K562 (cell line): Measurements from ENCODE around the gene SPOCK2. TPM values are rescaled to one million over a fixed set of nuclear protein-coding genes. Genes with fewer than 3 reads are reported as not detected.

Experiments used
- ATAC-seq: fragments of 200-7000 bp; cut with Tn5 transposase; 3 replicates; pipeline ENCODE4 v1.9.1; 2020; ENCODE audit warnings: moderate library complexity
- BruUV-seq: library from RNA; stranded (reverse); fragments of 400-500 nt; replicated peaks from 2 replicates; lab custom pipeline; 2021; lab: Mats Ljungman, UMichigan
- CTCF ChIA-PET: fragments of 300-600 bp; formaldehyde crosslinking; extraction: SDS; loops from one replicate; lab custom pipeline; 2021; ENCODE audit warnings: low intra/inter-chr PET ratio; lab: Yijun Ruan, JAX
- POLR2A ChIA-PET: fragments of 300-600, 350-650 bp; sonication (Branson Sonifier 250); formaldehyde crosslinking; extraction: SDS; loops from one replicate; lab custom pipeline; 2021; ENCODE audit warnings: antibody characterized with exemption, inconsistent platforms; lab: Yijun Ruan, JAX
- DNase-seq, 4 experiments: peaks; one replicate each; pipeline versions ENCODE4 v3.0.0 to v3.0.0-alpha.2; 2011 to 2018; ENCODE audit warnings: low spot score in 3 of 4, mixed read lengths in 3 of 4; ENCODE audit errors: extremely low read depth in 1 of 4
- FAIRE-seq: peaks from 2 replicates; lab custom pipeline; 2011; peaks lifted over from hg19 to GRCh38; lab: Jason Lieb, UNC
- H2AFZ ChIP-seq: 2 replicates; pipeline ENCODE4 v1.6.0; 2011; ENCODE audit warnings: low read depth, low read length, control low read depth, inconsistent platforms
- H3K27ac ChIP-seq: fragments of 200-600 bp; 3 replicates; pipeline ENCODE4 v1.8.0; 2011; ENCODE audit warnings: low read depth, mild to moderate bottlenecking, control low read depth, inconsistent platforms, low read length, moderate library complexity, mixed read lengths; ENCODE audit errors: extremely low read depth
- H3K27me3 ChIP-seq, 2 experiments: fragments of 300-600 bp in 1 of 2; 2 replicates in 1 of 2; 3 replicates in 1 of 2; pipeline versions ENCODE4 v1.6.0 to v1.8.0; 2011; ENCODE audit warnings: inconsistent platforms in 2 of 2, low read length in 2 of 2, mild to moderate bottlenecking in 1 of 2, mixed read lengths in 1 of 2, moderate library complexity in 1 of 2; ENCODE audit not compliant: control insufficient read depth in 2 of 2, insufficient read depth in 2 of 2
- H3K36me3 ChIP-seq: fragments of 300-600 bp; 3 replicates; pipeline ENCODE4 v1.8.0; 2011; ENCODE audit warnings: mild to moderate bottlenecking, low read length, inconsistent platforms; ENCODE audit not compliant: control insufficient read depth, insufficient read depth
- H3K4me1 ChIP-seq, 2 experiments: fragments of 200-600 bp in 1 of 2; replicated peaks in 1 of 2; 2 replicates in 1 of 2; 3 replicates in 1 of 2; pipeline versions ENCODE4 v1.5.1 to v1.8.0; 2011; ENCODE audit warnings: inconsistent platforms in 2 of 2, low read length in 2 of 2, mild to moderate bottlenecking in 1 of 2, mixed read lengths in 1 of 2, moderate library complexity in 1 of 2; ENCODE audit not compliant: control insufficient read depth in 2 of 2, insufficient read depth in 2 of 2
- H3K4me2 ChIP-seq: 2 replicates; pipeline ENCODE4 v1.6.1; 2011; ENCODE audit warnings: low read length, control low read depth, inconsistent platforms, mixed read lengths; ENCODE audit not compliant: insufficient read depth
- H3K4me3 ChIP-seq: fragments of 200-600 bp; sonication (generic), shearing (Covaris generic); 2 replicates; pipeline ENCODE4 v1.5.1; 2016; ENCODE audit warnings: control low read depth, inconsistent platforms
- H3K79me2 ChIP-seq: fragments of 200-600 bp; 3 replicates; pipeline ENCODE4 v1.8.0; 2011; ENCODE audit warnings: low read length, inconsistent platforms; ENCODE audit not compliant: control insufficient read depth, insufficient read depth
- H3K9ac ChIP-seq, 2 experiments: 2 replicates each; pipeline versions ENCODE4 v1.6.0 to v1.6.1; 2011; ENCODE audit warnings: low read depth in 2 of 2, low read length in 2 of 2, control low read depth in 1 of 2, inconsistent platforms in 1 of 2, mild to moderate bottlenecking in 1 of 2, mixed read lengths in 1 of 2; ENCODE audit not compliant: insufficient read depth in 1 of 2
- H3K9me1 ChIP-seq: one replicate; pipeline ENCODE4 v1.6.0; 2011; ENCODE audit warnings: inconsistent platforms, mild to moderate bottlenecking, low read length, moderate library complexity; ENCODE audit not compliant: control insufficient read depth, insufficient read depth
- H3K9me3 ChIP-seq: replicated peaks from 2 replicates; pipeline ENCODE4 v1.5.1; 2011; ENCODE audit warnings: low read depth, low read length, inconsistent platforms; ENCODE audit not compliant: control insufficient read depth, insufficient read depth
- H4K20me1 ChIP-seq: replicated peaks from 2 replicates; pipeline ENCODE4 v1.6.1; 2011; ENCODE audit warnings: low read length, inconsistent platforms, mixed read lengths; ENCODE audit not compliant: control insufficient read depth, insufficient read depth
- EGR1 ChIP-seq: fragments of 450-650 bp; conservative IDR thresholded peaks from 2 replicates; pipeline ENCODE4 v1.6.1; 2017; ENCODE audit warnings: mild to moderate bottlenecking
- ESRRA ChIP-seq: fragments of 450-650 bp; IDR thresholded peaks from 2 replicates; pipeline ENCODE4 v1.6.1; 2014; ENCODE audit warnings: low read depth, mild to moderate bottlenecking, moderate library complexity, borderline replicate concordance
- FOSL1 ChIP-seq: fragments of 200-800 bp; sonication (Bioruptor generic); conservative IDR thresholded peaks from 2 replicates; pipeline ENCODE4 v1.6.1; 2016; ENCODE audit warnings: missing genetic modification characterization, missing compliant biosample characterization
- GABPA ChIP-seq: fragments of 200-800 bp; sonication (Bioruptor generic); conservative IDR thresholded peaks from 2 replicates; pipeline ENCODE4 v1.6.1; 2016; ENCODE audit warnings: low read depth, missing genetic modification characterization, missing compliant biosample characterization
- GTF2E2 ChIP-seq: fragments of 200-800 bp; sonication (Bioruptor generic); IDR thresholded peaks from 2 replicates; pipeline ENCODE4 v1.6.1; 2016; ENCODE audit warnings: missing genetic modification characterization, missing compliant biosample characterization
- HOXB6 ChIP-seq: fragments of 250-450 bp; sonication (Bioruptor Pico); IDR thresholded peaks from 2 replicates; pipeline ENCODE4 v1.5.1; 2022; ENCODE audit warnings: mild to moderate bottlenecking, borderline replicate concordance
- ID3 ChIP-seq, 2 experiments: fragments of 250-450 bp in 1 of 2; fragments of 450-650 bp in 1 of 2; sonication (Bioruptor Pico) in 1 of 2; IDR thresholded peaks; 2 replicates each; pipeline versions ENCODE4 v1.6.1 to v1.8.0; 2016 to 2021; ENCODE audit warnings: mild to moderate bottlenecking in 2 of 2, moderate library complexity in 2 of 2, missing compliant biosample characterization in 1 of 2, missing genetic modification characterization in 1 of 2
- JUND ChIP-seq, 2 experiments: IDR thresholded peaks; 2 replicates in 1 of 2; 3 replicates in 1 of 2; pipeline ENCODE4 v1.6.1; 2011; ENCODE audit warnings: borderline replicate concordance in 2 of 2, low read depth in 2 of 2, low read length in 2 of 2, improper control_type of control experiment in 1 of 2, missing biosample characterization in 1 of 2, missing genetic modification characterization in 1 of 2, missing genetic modification reagents in 1 of 2
- KDM1A ChIP-seq, 2 experiments: fragments of 450-650 bp; IDR thresholded peaks; 2 replicates each; pipeline ENCODE4 v1.6.1; 2016; ENCODE audit warnings: mild to moderate bottlenecking in 2 of 2
- NFXL1 ChIP-seq: fragments of 450-650 bp; formaldehyde crosslinking; IDR thresholded peaks from 2 replicates; pipeline ENCODE4 v1.4.0; 2021; ENCODE audit warnings: mild to moderate bottlenecking
- PATZ1 ChIP-seq: fragments of 250-450 bp; sonication (Bioruptor Pico); IDR thresholded peaks from 2 replicates; pipeline ENCODE4 v1.5.0; 2020; ENCODE audit warnings: mild to moderate bottlenecking, borderline replicate concordance
- RAD51 ChIP-seq: fragments of 450-650 bp; IDR thresholded peaks from 2 replicates; pipeline ENCODE4 v1.7.1; 2016; ENCODE audit warnings: low read depth, mild to moderate bottlenecking, borderline replicate concordance
- RFX5 ChIP-seq: IDR thresholded peaks from 2 replicates; pipeline ENCODE4 v1.6.1; 2011; ENCODE audit warnings: low read depth, mild to moderate bottlenecking, improper control_type of control experiment, low read length
- SLC30A9 ChIP-seq: fragments of 250-450 bp; sonication (Bioruptor Pico); IDR thresholded peaks from 2 replicates; pipeline ENCODE4 v1.8.0; 2022; ENCODE audit warnings: mild to moderate bottlenecking, moderate library complexity
- SMC3 ChIP-seq: conservative IDR thresholded peaks from 2 replicates; pipeline ENCODE4 v1.6.1; 2011; ENCODE audit warnings: low read depth, low read length, improper control_type of control experiment; ENCODE audit not compliant: insufficient read depth
- SOX6 ChIP-seq: fragments of 450-650 bp; IDR thresholded peaks from 2 replicates; pipeline ENCODE4 v1.6.1; 2014; ENCODE audit warnings: mild to moderate bottlenecking
- ZFP91 ChIP-seq: sonication (generic); formaldehyde crosslinking; IDR thresholded peaks from 2 replicates; pipeline ENCODE4 v1.8.0; 2022; ENCODE audit warnings: mild to moderate bottlenecking, missing genetic modification reagents
- ZKSCAN3 ChIP-seq: fragments of 250-450 bp; sonication (Bioruptor Pico); IDR thresholded peaks from 2 replicates; pipeline ENCODE4 v1.4.0; 2020
- WGBS: fragments of 100-300 bp; shearing (Covaris generic); methylation state at CpG from one replicate; pipeline ENCODE4 v1.1.6; 2016; ENCODE audit warnings: low coverage, mixed read lengths; ENCODE audit not compliant: insufficient coverage; ENCODE audit errors: missing lambda C conversion rate; 5-methylcytosine and 5-hydroxymethylcytosine counted together
- in situ Hi-C: fragments of 300-500 bp; cut with MboI; formaldehyde crosslinking; loops from 4 replicates; pipeline ENCODE4 v1.15.0; 2018; ENCODE audit warnings: inconsistent platforms, mixed read lengths
- intact Hi-C: fragments of 100-400 bp; cut with micrococcal nuclease; formaldehyde crosslinking; loops from 2 replicates; pipeline ENCODE4 v1.14.2; 2022
- polyA plus RNA-seq, 8 experiments: library from polyadenylated mRNA; depleted of rRNA in 4 of 8; stranded (reverse) in 5 of 8; unstranded in 3 of 8; fragments of >200 nt; fragmentation: Nextera tagmentation in 2 of 8; fragmentation: Illumina TruSeq in 1 of 8; extraction: Ambion mirVana in 2 of 8; extraction: Trizol in 1 of 8; gene quantifications; 2 replicates each; pipeline versions ENCODE4 v1.2.1 to v1.2.3, GENCODE V29; 2011 to 2014; ENCODE audit warnings: inconsistent platforms in 1 of 8, missing spikeins in 1 of 8
- total RNA-seq, 7 experiments: library from RNA; depleted of rRNA in 6 of 7; stranded (reverse); fragments of >200 nt in 6 of 7; fragmentation: Illumina TruSeq in 2 of 7; extraction: Trizol in 2 of 7; gene quantifications; 2 replicates each; pipeline versions ENCODE4 v1.2.1 to v1.2.3, GENCODE V29; 2011 to 2021; ENCODE audit warnings: low replicate concordance in 1 of 7

The SPOCK2 gene
- total and polyA plus RNA-seq, 9 of the 15 experiments (the other 6 are each of a cell fraction or from before 2014, with no cell fraction given), result 0.04 to 0.86 (median 0.11) TPM; not detected in 2

GRCh38 chr10:72038458-72039001, 49.8 kb downstream of the SPOCK2 start:
- POLR2A ChIA-PET, result interaction anchor here (0.7 kb wide), 2 partner anchors 11 to 188 kb away, joined by 4 to 5 read pairs; no protein-coding TSS in a partner anchor
- TF ChIP-seq EGR1 (peak; percentile 50; the same call in 1 of the 2 replicates), HOXB6 (CRISPR knock-in tag) (no peak), ZKSCAN3 (CRISPR knock-in tag) (peak; percentile 97), SLC30A9 (no peak), KDM1A (IDR thresholded peaks at IDR 0.05) (peak in 1 of 2 experiments; percentile 23; a peak in 1 of 4 replicates), JUND (IDR thresholded peaks at IDR 0.05; ENCODE audit: borderline replicate concordance, low read depth, low read length) (0 out of 2 replicates have a peak, but pooled peaks have one; percentile 14), JUND (tag; IDR thresholded peaks at IDR 0.05; ENCODE audit: borderline replicate concordance, low read depth, low read length) (no peak), ID3 (CRISPR knock-in tag; IDR thresholded peaks at IDR 0.05) (no peak), ID3 (tag; IDR thresholded peaks at IDR 0.05) (0 out of 2 replicates have a peak, but pooled peaks have one; percentile 58), SMC3 (no peak), RFX5 (no peak), ZFP91 (CRISPR knock-in tag) (no peak), NFXL1 (CRISPR knock-in tag) (no peak), PATZ1 (CRISPR knock-in tag) (no peak), FOSL1 (tag) (peak; percentile 18; the same call in 1 of the 2 replicates), RAD51 (no peak), GTF2E2 (tag) (no peak), GABPA (tag) (no peak), SOX6 (0 out of 2 replicates have a peak, but pooled peaks have one; percentile 15), ESRRA (peak; percentile 81)

More at GRCh38 chr10:72038458-72039001, 49.8 kb downstream of the SPOCK2 start:
- Histone ChIP-seq H3K27ac (no peak overlapping the region), H4K20me1 (no peaks in the 10 kb centered on the region), H2AFZ (no peak overlapping the region), H3K9me1 (no peaks in the 10 kb centered on the region), H3K4me1 (peaks cover 3 to 4% of the 10 kb centered on the region in 2 experiments; a peak in 3 of 5 replicates), H3K36me3 (no peaks in the 10 kb centered on the region), H3K4me2 (no peak overlapping the region), H3K4me3 (no peak overlapping the region), H3K79me2 (no peaks in the 10 kb centered on the region), H3K9me3 (no peaks in the 10 kb centered on the region), H3K9ac (0 out of 4 replicates have a peak overlapping the region, but pooled peaks of 1 of the 2 experiments have one; percentile 12), H3K27me3 (peaks cover 0 to 43% of the 10 kb centered on the region in 2 experiments; a peak in 3 of 5 replicates)
- FAIRE-seq, result no peak
- in situ Hi-C loops, result no loop called here
- CTCF ChIA-PET, result interaction anchor here (0.5 to 0.6 kb wide), 2 partner anchors 10 to 11 kb away, joined by 3 read pairs; no protein-coding TSS in a partner anchor
- no TSS peak for BruUV-seq
- WGBS, result 28% methylated on average over 13 of the region's 13 CpGs
- ATAC-seq, result no peak
- intact Hi-C loops, result no loop called here
- DNase-seq, result peak in 1 of 4 experiments; percentile 40
